Cardiac muscle cell (in vitro differentiated cells and primary cell): ENCODE results near the gene USP47. TPM values are rescaled to one million over a fixed set of nuclear protein-coding genes. Genes with fewer than 3 reads are reported as not detected.

ENCODE experiments used
- DNase-seq, 2 donors: peaks; one replicate each; pipeline versions ENCODE4 v3.0.0 to v3.0.0-alpha.2; 2010 to 2017; ENCODE audit warnings: low read depth in 1 of 2, low spot score in 1 of 2
- H3K27ac ChIP-seq: fragments of 200-600 bp; sonication (generic); 2 replicates; pipeline ENCODE4 v1.5.1; 2016
- H3K27me3 ChIP-seq: fragments of 200-600 bp; sonication (generic); 2 replicates; pipeline ENCODE4 v1.6.0; 2016; ENCODE audit warnings: control low read depth
- H3K36me3 ChIP-seq: fragments of 200-600 bp; sonication (generic); 2 replicates; pipeline ENCODE4 v1.5.1; 2016; ENCODE audit warnings: control low read depth
- H3K4me1 ChIP-seq: fragments of 200-600 bp; sonication (generic); 2 replicates; pipeline ENCODE4 v1.8.1; 2017; ENCODE audit warnings: low read depth, mild to moderate bottlenecking, mixed run types
- H3K4me3 ChIP-seq: fragments of 200-600 bp; sonication (generic); 2 replicates; pipeline ENCODE4 v1.5.1; 2016; ENCODE audit warnings: mild to moderate bottlenecking
- H3K9me3 ChIP-seq: fragments of 200-600 bp; sonication (generic); 2 replicates; pipeline ENCODE4 v1.5.1; 2017; ENCODE audit warnings: low read depth, mild to moderate bottlenecking, control low read depth
- polyA plus RNA-seq: library from polyadenylated mRNA; unstranded; fragments of >200 nt; fragmentation: Nextera tagmentation; extraction: Ambion mirVana; gene quantifications from 2 replicates; pipeline ENCODE4 v1.2.1, GENCODE V29; 2016
- total RNA-seq: library from RNA; depleted of rRNA; stranded (reverse); fragments of >200 nt; gene quantifications from 2 replicates; pipeline ENCODE4 v1.2.3, GENCODE V29; 2016
- TF ChIP-seq, protein P1 (sequence below): IDR thresholded peaks from 2 replicates; pipeline ENCODE4 v1.5.1; 2012; ENCODE audit warnings: low read depth, mild to moderate bottlenecking, low read length

Gene USP47
- total and polyA plus RNA-seq, 2 experiments from 2014 or later = 46.6 to 59.6 TPM

DNA sequence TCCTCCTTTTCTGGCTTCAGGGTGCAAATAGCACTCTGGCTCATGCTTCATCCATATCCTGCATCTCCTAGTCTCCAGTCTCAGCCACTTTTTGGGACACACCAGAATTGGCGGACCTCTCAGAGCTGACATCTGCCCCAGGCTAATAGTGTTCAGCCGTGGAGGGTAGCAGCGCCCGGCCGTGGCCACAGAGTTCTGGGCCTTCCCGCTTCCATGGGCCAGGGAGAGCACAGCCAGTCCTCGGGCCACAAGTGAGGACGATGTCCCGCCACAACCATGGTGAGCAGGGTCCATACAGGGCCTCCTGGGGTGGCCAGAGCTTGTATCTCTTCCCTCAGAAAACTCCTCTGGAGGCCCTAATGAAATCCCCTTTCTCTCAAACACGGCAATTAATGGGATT, 140.7 kb downstream of the USP47 start:
- peaks cover 27% of the 10 kb centered on the region for H3K4me1 ChIP-seq
- H3K9me3 ChIP-seq = no peaks in the 10 kb centered on the region
- no peaks in the 10 kb centered on the region for H3K27me3 ChIP-seq
- TF ChIP-seq, protein P1, sequence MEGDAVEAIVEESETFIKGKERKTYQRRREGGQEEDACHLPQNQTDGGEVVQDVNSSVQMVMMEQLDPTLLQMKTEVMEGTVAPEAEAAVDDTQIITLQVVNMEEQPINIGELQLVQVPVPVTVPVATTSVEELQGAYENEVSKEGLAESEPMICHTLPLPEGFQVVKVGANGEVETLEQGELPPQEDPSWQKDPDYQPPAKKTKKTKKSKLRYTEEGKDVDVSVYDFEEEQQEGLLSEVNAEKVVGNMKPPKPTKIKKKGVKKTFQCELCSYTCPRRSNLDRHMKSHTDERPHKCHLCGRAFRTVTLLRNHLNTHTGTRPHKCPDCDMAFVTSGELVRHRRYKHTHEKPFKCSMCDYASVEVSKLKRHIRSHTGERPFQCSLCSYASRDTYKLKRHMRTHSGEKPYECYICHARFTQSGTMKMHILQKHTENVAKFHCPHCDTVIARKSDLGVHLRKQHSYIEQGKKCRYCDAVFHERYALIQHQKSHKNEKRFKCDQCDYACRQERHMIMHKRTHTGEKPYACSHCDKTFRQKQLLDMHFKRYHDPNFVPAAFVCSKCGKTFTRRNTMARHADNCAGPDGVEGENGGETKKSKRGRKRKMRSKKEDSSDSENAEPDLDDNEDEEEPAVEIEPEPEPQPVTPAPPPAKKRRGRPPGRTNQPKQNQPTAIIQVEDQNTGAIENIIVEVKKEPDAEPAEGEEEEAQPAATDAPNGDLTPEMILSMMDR = no peak
- H3K4me3 ChIP-seq = no peak overlapping the region
- no peak overlapping the region for H3K27ac ChIP-seq
- DNase-seq = no peak
- no peaks in the 10 kb centered on the region for H3K36me3 ChIP-seq

DNA sequence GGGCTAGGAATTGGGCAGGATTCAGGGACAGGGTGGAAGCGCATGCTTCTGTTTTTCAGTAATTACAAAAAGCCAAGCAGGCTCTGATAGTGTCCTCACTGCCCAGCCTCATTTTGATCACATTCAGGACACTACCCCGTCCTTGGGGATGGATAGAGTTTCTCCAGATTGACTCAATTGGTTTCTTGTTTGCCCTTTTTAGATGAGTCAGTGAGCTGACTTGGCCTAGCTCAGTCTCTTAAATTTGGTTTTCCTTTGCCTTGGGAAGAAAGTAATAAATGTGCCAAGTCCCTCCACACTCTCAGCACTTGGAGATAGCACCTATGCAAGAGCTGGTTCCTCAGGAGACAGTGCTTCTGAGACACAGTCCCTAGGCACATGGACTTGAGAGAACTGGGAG, 141.2 kb downstream of the USP47 start:
- H3K4me1 ChIP-seq = peaks cover 24% of the 10 kb centered on the region
- H3K27me3 ChIP-seq = no peaks in the 10 kb centered on the region
- no peak overlapping the region for H3K4me3 ChIP-seq
- H3K9me3 ChIP-seq = no peaks in the 10 kb centered on the region
- H3K36me3 ChIP-seq = no peaks in the 10 kb centered on the region
- no peak overlapping the region for H3K27ac ChIP-seq
- TF ChIP-seq, protein P1 = no peak
- no peak for DNase-seq

DNA sequence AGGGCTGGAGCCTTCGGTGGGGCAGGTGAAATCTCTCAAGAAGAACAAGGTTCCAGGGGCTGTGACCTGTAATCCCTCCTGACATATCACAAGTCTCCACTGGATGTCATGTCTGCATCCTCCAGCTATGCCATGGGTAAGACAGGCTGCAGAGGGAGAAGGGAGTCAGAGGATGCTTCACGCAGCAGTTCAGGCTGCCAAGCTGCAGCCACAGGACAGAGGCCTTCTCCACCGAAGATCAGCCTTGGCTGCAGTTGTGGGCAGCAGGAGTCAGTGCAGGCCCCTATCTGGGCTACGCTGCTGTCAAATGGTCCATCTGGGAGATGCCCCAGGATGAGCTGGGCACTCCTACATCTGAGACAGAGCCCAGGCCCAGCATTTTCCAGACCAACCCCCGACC, 141.7 kb downstream of the USP47 start:
- H3K4me3 ChIP-seq = no peak overlapping the region
- TF ChIP-seq, protein P1 = no peak
- no peak overlapping the region for H3K27ac ChIP-seq
- no peaks in the 10 kb centered on the region for H3K36me3 ChIP-seq
- no peaks in the 10 kb centered on the region for H3K27me3 ChIP-seq
- no peak for DNase-seq
- H3K4me1 ChIP-seq = peaks cover 24% of the 10 kb centered on the region
- no peaks in the 10 kb centered on the region for H3K9me3 ChIP-seq

DNA sequence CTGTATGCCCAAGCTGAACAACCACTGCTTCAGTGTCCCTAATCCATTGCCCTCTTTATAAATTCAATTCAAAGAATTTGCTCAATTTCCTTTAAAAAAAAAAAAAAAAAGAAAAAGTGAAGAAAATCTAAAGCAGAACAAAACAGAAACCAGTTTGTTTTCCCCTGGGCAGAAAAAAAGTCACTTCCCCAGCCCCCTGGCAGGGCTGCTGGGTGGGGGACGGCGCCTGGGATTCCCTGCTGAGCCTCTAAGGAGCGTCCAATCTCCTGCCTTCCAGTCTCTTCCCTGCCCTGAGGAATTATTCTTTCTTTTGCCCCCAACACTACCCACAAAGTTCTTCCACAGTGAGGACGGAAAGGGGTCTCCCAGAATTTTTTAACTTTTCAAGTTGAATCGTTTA, 142.8 kb downstream of the USP47 start:
- DNase-seq = no peak
- H3K9me3 ChIP-seq = no peaks in the 10 kb centered on the region
- TF ChIP-seq, protein P1 = no peak
- no peaks in the 10 kb centered on the region for H3K36me3 ChIP-seq
- H3K4me3 ChIP-seq = no peak overlapping the region
- H3K4me1 ChIP-seq = peaks cover 30% of the 10 kb centered on the region
- no peak overlapping the region for H3K27ac ChIP-seq
- no peaks in the 10 kb centered on the region for H3K27me3 ChIP-seq

DNA sequence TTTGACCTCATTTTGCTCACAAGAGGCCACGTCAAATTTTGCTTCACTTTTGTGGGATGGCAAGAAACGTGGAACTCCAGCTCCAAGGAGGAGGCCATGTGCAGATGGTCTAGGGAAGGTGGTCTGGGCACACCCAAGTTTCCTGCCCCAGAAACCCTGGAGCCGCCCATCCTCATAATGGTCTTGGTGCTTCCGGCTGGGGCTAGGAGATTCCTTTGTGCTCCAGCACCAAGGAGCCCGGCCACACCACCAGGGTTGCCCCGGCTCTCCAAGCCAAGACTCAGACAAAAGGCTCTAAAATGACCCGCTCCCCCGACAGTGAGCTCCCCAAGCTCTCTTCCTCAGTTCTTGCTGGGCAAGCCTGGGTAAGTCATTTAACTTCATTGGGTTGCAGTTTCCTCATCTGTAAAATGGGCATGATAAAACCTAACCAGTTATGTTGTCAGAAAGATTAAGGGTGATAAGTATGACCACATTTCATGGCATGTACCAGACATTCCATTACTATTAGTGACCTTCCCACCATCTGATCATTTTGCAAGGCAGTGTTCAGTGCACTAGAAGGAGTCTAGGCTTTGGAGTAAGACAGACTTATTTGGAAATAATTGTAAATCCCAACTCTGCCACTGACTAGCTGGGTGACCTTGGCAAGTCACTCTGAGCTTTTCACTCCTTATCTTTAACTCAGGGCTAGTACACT, 143.4 kb downstream of the USP47 start:
- Histone ChIP-seq H3K4me1 (peaks cover 29% of the 10 kb centered on the region), H3K9me3 (no peaks in the 10 kb centered on the region), H3K36me3 (no peaks in the 10 kb centered on the region), H3K27me3 (no peaks in the 10 kb centered on the region), H3K27ac (peak overlapping the region; percentile 57), H3K4me3 (no peak overlapping the region)
- TF ChIP-seq, protein P1 = no peak
- peak in 1 of 2 donors; percentile 75 for DNase-seq
